Measurements from ENCODE around the gene RBM23. TPM values are rescaled to one million over a fixed set of nuclear protein-coding genes. Genes with fewer than 3 reads are reported as not detected.

The RBM23 gene
- total RNA-seq, 1 experiment from 2014 or later: 54.9 TPM

GRCh38 chr14:22844221-22845102 lies 74.5 kb downstream of the RBM23 start:
- no peak for DNase-seq (ENCODE audit: low spot score)

Small RNAs within 50 kb of the gene (small RNA-seq; reads per million reads assigned to genes)
- gene RF00019: not detected

Other genes starting within 250 kb of the RBM23 start
- 73.5 and 80.9 TPM in 2 replicates for gene OXA1L, start 152.5 kb downstream of the RBM23 start, total RNA-seq (2014; rRNA removed; shearing (Covaris generic))
- 12.2 and 13.6 TPM in 2 replicates for gene SLC7A7, start 103.7 kb downstream of the RBM23 start, total RNA-seq (2014; rRNA removed; shearing (Covaris generic))
- gene MRPL52, start 89.3 kb downstream of the RBM23 start, total RNA-seq (2014; rRNA removed; shearing (Covaris generic)): 45.9 and 56.1 TPM in 2 replicates
- 1.7 and 3.9 TPM in 2 replicates for gene MMP14, start 82.6 kb downstream of the RBM23 start, total RNA-seq (2014; rRNA removed; shearing (Covaris generic))
- gene LRP10, start 47.4 kb downstream of the RBM23 start, total RNA-seq (2014; rRNA removed; shearing (Covaris generic)): 54.2 and 61.1 TPM in 2 replicates
- 0.18 and 0.53 TPM in 2 replicates for gene REM2, start 35.9 kb downstream of the RBM23 start, total RNA-seq (2014; rRNA removed; shearing (Covaris generic))
- 46.4 and 47.6 TPM in 2 replicates for gene PRMT5, start 10.2 kb upstream of the RBM23 start, total RNA-seq (2014; rRNA removed; shearing (Covaris generic))
- gene HAUS4, start 37.9 kb upstream of the RBM23 start, total RNA-seq (2014; rRNA removed; shearing (Covaris generic)): 28.5 and 29.4 TPM in 2 replicates
- gene AJUBA, start 63.4 kb upstream of the RBM23 start, total RNA-seq (2014; rRNA removed; shearing (Covaris generic)): 52.0 and 53.6 TPM in 2 replicates
- 14.6 and 15.1 TPM in 2 replicates for gene C14orf93, start 91.0 kb upstream of the RBM23 start, total RNA-seq (2014; rRNA removed; shearing (Covaris generic))
- gene PSMB5, start 115.8 kb upstream of the RBM23 start, total RNA-seq (2014; rRNA removed; shearing (Covaris generic)): 198 and 205 TPM in 2 replicates
- gene PSMB11, start 123.1 kb upstream of the RBM23 start, total RNA-seq (2014; rRNA removed; shearing (Covaris generic)): not detected in 2 replicates
- 11.4 and 15.0 TPM in 2 replicates for gene CDH24, start 138.4 kb upstream of the RBM23 start, total RNA-seq (2014; rRNA removed; shearing (Covaris generic))
- gene ACIN1, start 176.0 kb upstream of the RBM23 start, total RNA-seq (2014; rRNA removed; shearing (Covaris generic)): 59.1 and 64.4 TPM in 2 replicates
- gene C14orf119, start 176.4 kb upstream of the RBM23 start, total RNA-seq (2014; rRNA removed; shearing (Covaris generic)): 31.4 and 36.3 TPM in 2 replicates
- gene CIROP, start 185.8 kb upstream of the RBM23 start, total RNA-seq (2014; rRNA removed; shearing (Covaris generic)): not detected in 2 replicates
- not detected in 2 replicates for gene CEBPE, start 200.1 kb upstream of the RBM23 start, total RNA-seq (2014; rRNA removed; shearing (Covaris generic))

Measured in HT-29 (cell line).